GM12875 (cell line): ENCODE data around the gene SIM1.

ENCODE experiments used
- H3K4me3 ChIP-seq: one replicate; pipeline ENCODE4 v1.5.1; 2011; ENCODE audit warnings: low read depth, low read length, control low read depth
- CTCF ChIP-seq: IDR thresholded peaks from 2 replicates; pipeline ENCODE4 v1.5.1; 2011; ENCODE audit warnings: low read depth, mild to moderate bottlenecking, control low read depth, inconsistent platforms, low read length, moderate library complexity, borderline replicate concordance; ENCODE audit not compliant: insufficient read depth

SIM1 gene

GRCh38 chr6:100493206-100493888 is 28.6 kb upstream of the SIM1 start:
- no peak for TF ChIP-seq CTCF
- H3K4me3 ChIP-seq = no peak overlapping the region

- TF ChIP-seq CTCF = no peak
- H3K4me3 ChIP-seq = no peak overlapping the region
Measured at GRCh38 chr6:100491952-100492670, 27.4 kb upstream of the SIM1 start.

- H3K4me3 ChIP-seq = no peak overlapping the region
- no peak for TF ChIP-seq CTCF
Measured at GRCh38 chr6:100490065-100490464, 25.3 kb upstream of the SIM1 start.

GRCh38 chr6:100488244-100488643 is 23.5 kb upstream of the SIM1 start:
- H3K4me3 ChIP-seq = no peak overlapping the region
- no peak for TF ChIP-seq CTCF

GRCh38 chr6:100487638-100488037 is 22.9 kb upstream of the SIM1 start:
- no peak overlapping the region for H3K4me3 ChIP-seq
- no peak for TF ChIP-seq CTCF

GRCh38 chr6:100485268-100485667 is 20.5 kb upstream of the SIM1 start:
- H3K4me3 ChIP-seq = no peak overlapping the region
- TF ChIP-seq CTCF = no peak

- no peak for TF ChIP-seq CTCF
- no peak overlapping the region for H3K4me3 ChIP-seq
Measured at GRCh38 chr6:100484474-100484873, 19.8 kb upstream of the SIM1 start.
